ENCODE results near the gene SLC30A3.

- TF ChIP-seq CTCF (IDR thresholded peaks at IDR 0.05; ENCODE audit: low read depth, low read length) (no peak), EZH2phosphoT487 (IDR thresholded peaks at IDR 0.05; ENCODE audit: low read depth) (no peak)
These were observed 20.3 kb downstream of the SLC30A3 start for GRCh38 chr2:27242614-27242951.

All from OCI-LY3 (cell line).